Measurements from ENCODE around the gene ENPP3. TPM values are rescaled to one million over a fixed set of nuclear protein-coding genes. Genes with fewer than 3 reads are reported as not detected.
A peak's percentile ranks its signal among the peaks of the same experiment; 100 is the strongest.

ENPP3 gene
- total and polyA plus RNA-seq, 9 of the 15 experiments (the other 6 are each of a cell fraction or from before 2014, with no cell fraction given) = 14.0 to 32.8 (median 21.6) TPM

- 12% methylated on average over 2 of the region's 2 CpGs for WGBS (ENCODE audit: insufficient coverage, low coverage, missing lambda C conversion rate)
- Histone ChIP-seq H3K79me2 (ENCODE audit: control insufficient read depth, insufficient read depth, low read length) (peaks cover 73% of the 10 kb centered on the region), H3K9me3 (replicated peaks; ENCODE audit: control insufficient read depth, insufficient read depth, low read depth, low read length) (peaks cover 2% of the 10 kb centered on the region; the same call in 1 of the 2 replicates), H3K27me3 (ENCODE audit: control insufficient read depth in 2 of 2, insufficient read depth in 2 of 2, low read length in 2 of 2) (no peaks in the 10 kb centered on the region), H3K36me3 (ENCODE audit: control insufficient read depth, insufficient read depth, low read length) (peaks cover 8% of the 10 kb centered on the region; the same call in 1 of the 3 replicates), H2AFZ (ENCODE audit: low read depth, low read length) (no peak overlapping the region), H3K9me1 (ENCODE audit: control insufficient read depth, insufficient read depth, low read length) (no peaks in the 10 kb centered on the region), H3K4me2 (ENCODE audit: insufficient read depth, low read length) (no peak overlapping the region), H3K4me1 (replicated peaks in 1 of 2; ENCODE audit: control insufficient read depth in 2 of 2, insufficient read depth in 2 of 2, low read length in 2 of 2) (peaks cover 16 to 60% of the 10 kb centered on the region in 2 experiments), H3K27ac (ENCODE audit: extremely low read depth, low read depth, low read length) (no peak overlapping the region), H4K20me1 (replicated peaks; ENCODE audit: control insufficient read depth, insufficient read depth, low read length) (no peaks in the 10 kb centered on the region), H3K4me3 (no peak overlapping the region), H3K9ac (ENCODE audit: insufficient read depth in 1 of 2, low read depth in 2 of 2, low read length in 2 of 2) (no peak overlapping the region)
- no peak for DNase-seq (ENCODE audit: extremely low read depth in 1 of 4, low spot score in 3 of 4)
- CTCF ChIA-PET (ENCODE audit: low intra/inter-chr PET ratio) = no interaction called here
- intact Hi-C loops (cut with micrococcal nuclease) = no loop called here
- ATAC-seq = no peak
- no TSS peak for BruUV-seq (replicated peaks)
- in situ Hi-C loops (cut with MboI) = loop anchor here (25.0 kb wide), 1 partner anchor 1168 kb away; the partner anchor contains the start of gene RPS12
- FAIRE-seq = no peak
- POLR2A ChIA-PET = interaction anchor here (0.8 to 1.9 kb wide), 2 partner anchors 13 to 15 kb away, joined by 3 to 4 read pairs; no protein-coding TSS in a partner anchor
- TF ChIP-seq ARID1B (IDR thresholded peaks at IDR 0.05) (peak; percentile 9; the same call in 1 of the 2 replicates), MYC (IDR thresholded peaks at IDR 0.05; ENCODE audit: low read depth, low read length) (no peak), MYC (CRISPR knock-in tag; IDR thresholded peaks at IDR 0.05; ENCODE audit: borderline replicate concordance, low read depth) (no peak), E2F4 (CRISPR knock-in tag; IDR thresholded peaks at IDR 0.05; ENCODE audit: low read depth) (no peak), RCOR1 (IDR thresholded peaks at IDR 0.05; ENCODE audit: borderline replicate concordance in 1 of 2, low read depth in 2 of 2, low read length in 2 of 2) (peak; percentile 49 to 53; a peak in 2 of 4 replicates), BHLHE40 (IDR thresholded peaks at IDR 0.05; ENCODE audit: low read length) (no peak), HDAC1 (IDR thresholded peaks at IDR 0.05) (peak in 1 of 2 experiments; percentile 36; a peak in 1 of 4 replicates), ZNF239 (CRISPR knock-in tag; IDR thresholded peaks at IDR 0.05) (no peak), DPF2 (IDR thresholded peaks at IDR 0.05) (0 out of 2 replicates have a peak, but pooled peaks have one; percentile 12), KDM1A (IDR thresholded peaks at IDR 0.05) (peak; percentile 88 to 90), WHSC1 (IDR thresholded peaks at IDR 0.05; ENCODE audit: low read length) (no peak), EWSR1 (IDR thresholded peaks at IDR 0.05; ENCODE audit: borderline replicate concordance, low read depth, partially characterized antibody) (no peak), NFIC (IDR thresholded peaks at IDR 0.05) (peak; percentile 13; the same call in 1 of the 2 replicates), SMC3 (conservative IDR thresholded peaks at IDR 0.05; ENCODE audit: insufficient read depth, low read depth, low read length) (no peak), CC2D1A (IDR thresholded peaks at IDR 0.05) (no peak), KDM5B (IDR thresholded peaks at IDR 0.05; ENCODE audit: insufficient replicate concordance, low read depth, low read length) (no peak), ZNF212 (CRISPR knock-in tag; IDR thresholded peaks at IDR 0.05) (no peak), HNRNPL (IDR thresholded peaks at IDR 0.05; ENCODE audit: low read depth, low read length) (no peak), ZNF644 (tag; IDR thresholded peaks at IDR 0.05; ENCODE audit: low read depth) (no peak), HNRNPUL1 (IDR thresholded peaks at IDR 0.05; ENCODE audit: low read length) (no peak), NR4A1 (CRISPR knock-in tag; IDR thresholded peaks at IDR 0.05) (no peak), NR4A1 (tag; IDR thresholded peaks at IDR 0.05) (no peak), ZNF583 (CRISPR knock-in tag; IDR thresholded peaks at IDR 0.05) (no peak), ZNF24 (IDR thresholded peaks at IDR 0.05) (no peak), TBP (optimal IDR thresholded peaks at IDR 0.05; ENCODE audit: low read depth, low read length) (no peak), ZKSCAN8 (CRISPR knock-in tag; IDR thresholded peaks at IDR 0.05) (no peak), TRIM24 (IDR thresholded peaks at IDR 0.05) (no peak)
Measured at GRCh38 chr6:131643855-131644460, 6.9 kb downstream of the ENPP3 start.
